SIG-M5 (cell line): Measurements from ENCODE around the gene CDH23.

Experiments
- DNase-seq: peaks from one replicate; lab custom pipeline; 2025; lab: John Stamatoyannopoulos, UW

CDH23 gene

GRCh38 chr10:71516890-71517289 lies 120.2 kb downstream of the CDH23 start:
- DNase-seq: no peak

GRCh38 chr10:71517298-71518169 lies 120.8 kb downstream of the CDH23 start:
- DNase-seq: no peak

GRCh38 chr10:71520042-71520441 lies 123.3 kb downstream of the CDH23 start:
- no peak for DNase-seq

- DNase-seq: no peak
Measured at GRCh38 chr10:71521504-71522441, 125.1 kb downstream of the CDH23 start.

DNA sequence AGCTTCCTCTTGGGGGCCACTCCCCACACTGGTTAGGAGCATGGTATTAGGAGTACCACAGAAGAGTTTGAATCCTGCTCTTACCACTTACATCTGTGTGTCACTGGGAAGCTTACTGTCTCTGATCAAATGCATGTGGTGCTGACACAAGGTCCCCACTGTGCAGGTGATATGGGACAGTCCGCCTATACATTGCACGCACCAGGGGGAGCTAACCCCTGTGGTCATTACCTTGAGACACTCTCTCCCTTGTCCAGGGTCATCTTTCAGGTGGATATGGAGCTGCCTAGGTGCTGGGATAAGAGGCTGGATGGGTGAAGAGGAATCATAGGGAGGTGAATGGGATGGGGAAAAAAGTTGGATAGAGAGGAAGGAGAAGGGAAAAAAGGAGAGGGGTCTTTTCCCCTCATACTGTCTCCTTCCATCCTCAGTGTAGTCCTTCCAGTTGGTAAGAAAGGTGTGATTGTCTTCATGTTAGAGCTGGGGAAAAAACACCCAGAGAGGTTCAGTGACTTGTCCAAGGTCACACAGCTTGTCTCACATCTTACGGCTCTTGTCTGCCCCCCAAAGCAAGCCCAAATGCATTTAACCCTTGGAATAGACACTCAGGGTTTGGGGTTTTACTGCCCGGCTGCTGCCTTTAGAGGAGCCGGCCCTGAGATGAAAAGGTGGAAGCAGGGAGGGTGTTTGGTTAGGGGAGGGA lies 125.9 kb downstream of the CDH23 start:
- DNase-seq: no peak

DNA sequence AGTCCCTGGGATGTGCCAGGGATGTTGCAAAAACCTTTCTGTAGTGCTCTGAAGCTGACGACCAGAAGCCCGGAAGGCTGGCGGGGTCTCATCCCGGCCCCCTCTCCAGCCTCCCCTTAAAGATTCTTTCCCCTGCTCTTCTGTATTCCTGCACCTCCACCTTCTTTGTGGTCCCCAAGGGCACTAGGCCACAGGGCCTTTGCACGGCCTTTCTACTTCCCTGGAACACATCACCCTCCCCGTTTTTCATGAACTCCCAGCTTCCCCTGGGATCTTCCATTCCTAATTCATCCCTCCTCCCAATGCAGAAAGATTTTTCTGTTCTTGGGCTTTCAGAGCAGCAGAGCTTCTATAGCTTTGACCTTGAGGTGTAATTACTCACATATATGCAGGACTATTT lies 127.0 kb downstream of the CDH23 start:
- no peak for DNase-seq

DNA sequence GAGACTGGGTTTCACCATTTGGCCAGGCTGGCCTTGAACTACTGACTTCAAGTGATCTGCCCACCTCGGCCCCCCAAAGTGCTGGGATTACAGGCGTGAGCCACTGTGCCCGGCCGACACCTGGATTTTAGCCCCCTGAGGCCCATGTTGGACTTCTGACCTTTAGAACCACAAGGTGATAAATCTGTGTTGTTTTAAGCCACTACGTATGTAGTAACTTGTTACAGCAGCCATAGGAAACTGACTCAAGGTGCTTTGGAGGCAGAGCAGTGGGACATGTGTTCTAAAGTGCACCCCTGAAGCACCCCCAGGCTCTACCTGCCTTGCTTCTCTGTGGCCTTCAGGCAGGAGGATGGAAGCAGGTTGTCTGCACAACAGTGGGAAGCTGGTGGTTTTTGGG lies 128.4 kb downstream of the CDH23 start:
- no peak for DNase-seq

DNA sequence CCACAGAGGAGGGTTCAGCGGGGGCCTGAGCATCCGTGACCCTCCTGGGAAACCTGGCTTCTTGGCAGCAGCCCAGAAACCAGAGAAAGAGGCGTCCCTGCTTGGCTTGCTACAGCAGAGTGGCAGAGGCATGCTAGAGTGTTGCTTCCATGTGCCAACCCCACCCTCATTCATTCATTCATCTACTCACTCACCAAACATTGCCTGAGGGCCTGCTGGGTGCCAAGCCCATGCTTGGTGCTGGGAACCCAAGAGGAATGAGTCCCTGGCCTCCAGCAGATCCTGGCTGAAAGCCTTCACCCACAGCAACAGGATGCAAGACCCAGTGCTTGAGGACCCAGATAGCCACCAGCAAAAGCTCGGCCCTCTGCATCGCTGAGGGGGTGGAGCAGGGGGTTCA lies 129.0 kb downstream of the CDH23 start:
- DNase-seq: no peak

GRCh38 chr10:71526653-71527052 lies 129.9 kb downstream of the CDH23 start:
- DNase-seq: no peak

DNA sequence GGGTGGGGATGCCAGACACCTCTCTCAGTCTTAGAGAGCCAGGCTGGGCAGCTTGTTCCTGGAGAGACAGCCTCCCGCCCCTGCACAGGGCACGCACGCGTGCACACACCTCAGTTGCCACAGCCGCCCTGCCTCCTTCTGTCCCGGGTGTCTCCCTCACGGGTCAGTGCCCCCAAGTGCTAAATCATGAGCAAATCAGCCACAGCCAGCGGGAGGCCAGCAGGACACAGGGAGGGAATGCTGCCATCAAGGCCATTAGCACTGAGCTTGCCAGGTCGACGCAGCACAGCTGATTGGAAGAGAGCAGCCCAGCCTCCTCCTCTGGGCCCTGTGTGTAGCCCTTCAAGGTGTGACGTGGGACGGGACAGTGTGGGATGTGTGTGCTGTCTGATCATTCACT lies 130.4 kb downstream of the CDH23 start:
- no peak for DNase-seq

GRCh38 chr10:71528371-71529206 lies 131.9 kb downstream of the CDH23 start:
- DNase-seq: no peak

GRCh38 chr10:71529207-71529827 lies 132.6 kb downstream of the CDH23 start:
- no peak for DNase-seq

GRCh38 chr10:71530781-71531180 lies 134.1 kb downstream of the CDH23 start:
- DNase-seq: no peak

- DNase-seq: no peak
Measured at GRCh38 chr10:71531485-71532446, 135.0 kb downstream of the CDH23 start.

GRCh38 chr10:71532878-71533277 lies 136.2 kb downstream of the CDH23 start:
- DNase-seq: no peak

DNA sequence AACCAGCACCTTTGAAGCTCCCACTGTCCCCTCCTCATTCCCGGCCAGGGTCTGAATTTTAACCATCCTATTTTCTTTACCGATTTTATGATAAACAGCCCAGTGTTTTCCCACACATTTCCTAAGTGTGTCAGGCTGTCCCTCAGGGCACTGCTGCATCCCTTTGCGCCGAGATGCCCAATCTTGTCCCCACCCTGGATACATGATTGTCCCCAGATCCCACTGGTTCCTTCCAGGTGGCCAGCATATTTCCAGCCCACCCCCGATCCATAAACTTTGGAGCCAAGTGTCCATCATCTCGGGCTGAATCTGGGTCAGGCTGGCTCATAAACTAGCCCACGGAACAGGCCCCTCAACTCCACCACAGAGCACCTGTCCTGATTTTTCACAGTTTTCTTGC lies 137.2 kb downstream of the CDH23 start:
- DNase-seq: no peak

GRCh38 chr10:71534568-71535194 lies 138.0 kb downstream of the CDH23 start:
- no peak for DNase-seq

DNA sequence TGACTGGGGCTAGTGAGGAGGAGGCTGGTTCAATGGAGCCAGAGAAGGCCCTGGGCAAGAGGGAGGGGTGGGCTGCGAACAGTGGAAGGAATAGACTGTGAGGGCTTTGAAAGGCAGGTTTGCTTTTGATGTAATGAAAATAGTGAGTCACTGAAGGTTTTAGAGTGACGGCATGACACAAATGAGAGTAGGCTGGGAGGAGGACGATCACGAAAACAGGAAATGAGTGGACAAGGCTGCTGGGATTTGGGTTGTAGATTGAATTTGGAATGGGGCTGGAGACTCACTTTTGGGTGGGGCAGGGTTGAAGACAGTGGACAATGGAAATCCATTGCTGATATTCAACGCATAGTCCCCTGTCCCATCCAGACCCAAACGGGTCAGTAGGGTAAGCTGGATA lies 139.6 kb downstream of the CDH23 start:
- no peak for DNase-seq

- no peak for DNase-seq
Measured at GRCh38 chr10:71537125-71537524, 140.4 kb downstream of the CDH23 start.
